Measurements from ENCODE around the gene BPI. TPM values are rescaled to one million over a fixed set of nuclear protein-coding genes. Genes with fewer than 3 reads are reported as not detected.
"Not testable (repeated sequence)": the region's sequence is repeated elsewhere in the genome, so short reads cannot be mapped to it uniquely, and the experiment has no call there.

BPI gene
- total and polyA plus RNA-seq, 11 donors, result 0.18 to 2.9 (median 0.32) TPM; not detected in 7

DNA sequence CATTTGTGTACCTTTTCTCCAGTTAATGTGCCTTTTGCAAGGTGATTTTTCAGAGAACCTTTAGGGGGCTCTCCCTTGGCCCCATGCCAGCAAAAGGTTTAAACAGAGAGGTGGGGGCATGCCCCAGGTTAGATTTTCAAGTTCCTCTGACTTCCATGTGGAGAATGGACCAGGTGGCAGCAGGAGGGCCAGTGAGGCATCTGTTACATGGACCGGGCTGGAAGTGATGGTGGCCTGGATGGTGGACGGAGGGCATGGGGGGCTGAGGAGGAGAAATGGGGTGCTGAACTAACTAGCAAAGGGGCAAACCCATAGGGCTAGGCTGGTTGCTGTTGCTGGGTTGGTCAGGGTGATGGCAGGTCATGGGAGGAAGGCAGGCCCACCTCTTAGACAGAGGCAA lies 20.7 kb upstream of the BPI start:
- DNase-seq (no peak), ATAC-seq (no peak)
- TF ChIP-seq, protein P1, sequence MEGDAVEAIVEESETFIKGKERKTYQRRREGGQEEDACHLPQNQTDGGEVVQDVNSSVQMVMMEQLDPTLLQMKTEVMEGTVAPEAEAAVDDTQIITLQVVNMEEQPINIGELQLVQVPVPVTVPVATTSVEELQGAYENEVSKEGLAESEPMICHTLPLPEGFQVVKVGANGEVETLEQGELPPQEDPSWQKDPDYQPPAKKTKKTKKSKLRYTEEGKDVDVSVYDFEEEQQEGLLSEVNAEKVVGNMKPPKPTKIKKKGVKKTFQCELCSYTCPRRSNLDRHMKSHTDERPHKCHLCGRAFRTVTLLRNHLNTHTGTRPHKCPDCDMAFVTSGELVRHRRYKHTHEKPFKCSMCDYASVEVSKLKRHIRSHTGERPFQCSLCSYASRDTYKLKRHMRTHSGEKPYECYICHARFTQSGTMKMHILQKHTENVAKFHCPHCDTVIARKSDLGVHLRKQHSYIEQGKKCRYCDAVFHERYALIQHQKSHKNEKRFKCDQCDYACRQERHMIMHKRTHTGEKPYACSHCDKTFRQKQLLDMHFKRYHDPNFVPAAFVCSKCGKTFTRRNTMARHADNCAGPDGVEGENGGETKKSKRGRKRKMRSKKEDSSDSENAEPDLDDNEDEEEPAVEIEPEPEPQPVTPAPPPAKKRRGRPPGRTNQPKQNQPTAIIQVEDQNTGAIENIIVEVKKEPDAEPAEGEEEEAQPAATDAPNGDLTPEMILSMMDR (IDR thresholded peaks at IDR 0.05), result no peak
- TF ChIP-seq POLR2A (IDR thresholded peaks at IDR 0.05), result no peak
- Histone ChIP-seq H3K4me1 (peaks cover 0 to 22% (median 0%) of the 10 kb centered on the region in 12 donors), H3K27ac (no peak overlapping the region), H3K27me3 (no peaks in the 10 kb centered on the region), H3K4me3 (no peak overlapping the region), H3K36me3 (no peaks in the 10 kb centered on the region), H3K9me3 (peaks cover 0 to 6% (median 0%) of the 10 kb centered on the region in 12 donors)
- intact Hi-C loops (cut with DNase I), result loop anchor here in 1 of 10 donors (10.0 kb wide), 1 partner anchor 48 kb away; no protein-coding TSS in a partner anchor
- 91 to 98% (median 95%) methylated on average over 2 of the region's 2 CpGs for WGBS, 4 donors

- WGBS, 4 donors, result 88 to 96% (median 95%) methylated on average over 7 of the region's 7 CpGs
- H3K27ac ChIP-seq, H3K9me3 ChIP-seq, H3K27me3 ChIP-seq, ATAC-seq, H3K36me3 ChIP-seq, H3K4me3 ChIP-seq, DNase-seq: not testable (repeated sequence)
- intact Hi-C loops (cut with DNase I), result loop anchor here in 1 of 10 donors (10.0 kb wide), 1 partner anchor 49 kb away; no protein-coding TSS in a partner anchor
- H3K4me1 ChIP-seq, result peaks cover 0 to 22% (median 0%) of the 10 kb centered on the region in 12 donors
These were observed 19.8 kb upstream of the BPI start for GRCh38 chr20:38284066-38284650.

GRCh38 chr20:38284893-38285444 lies 19.0 kb upstream of the BPI start:
- H3K27me3 ChIP-seq, result no peaks in the 10 kb centered on the region
- ATAC-seq (no peak), DNase-seq (no peak)
- intact Hi-C loops (cut with DNase I), result loop anchor here in 1 of 10 donors (10.0 kb wide), 1 partner anchor 50 kb away; no protein-coding TSS in a partner anchor
- no peak overlapping the region for H3K4me3 ChIP-seq
- no peak overlapping the region for H3K27ac ChIP-seq
- peaks cover 0 to 6% (median 0%) of the 10 kb centered on the region in 12 donors for H3K9me3 ChIP-seq
- TF ChIP-seq POLR2A (IDR thresholded peaks at IDR 0.05), result no peak
- TF ChIP-seq, protein P1 (IDR thresholded peaks at IDR 0.05), result no peak
- peaks cover 0 to 19% (median 0%) of the 10 kb centered on the region in 12 donors for H3K4me1 ChIP-seq
- no peaks in the 10 kb centered on the region for H3K36me3 ChIP-seq
- WGBS, 4 donors, result 92 to 94% (median 92%) methylated on average over 4 to 5 of the region's 5 CpGs

DNA sequence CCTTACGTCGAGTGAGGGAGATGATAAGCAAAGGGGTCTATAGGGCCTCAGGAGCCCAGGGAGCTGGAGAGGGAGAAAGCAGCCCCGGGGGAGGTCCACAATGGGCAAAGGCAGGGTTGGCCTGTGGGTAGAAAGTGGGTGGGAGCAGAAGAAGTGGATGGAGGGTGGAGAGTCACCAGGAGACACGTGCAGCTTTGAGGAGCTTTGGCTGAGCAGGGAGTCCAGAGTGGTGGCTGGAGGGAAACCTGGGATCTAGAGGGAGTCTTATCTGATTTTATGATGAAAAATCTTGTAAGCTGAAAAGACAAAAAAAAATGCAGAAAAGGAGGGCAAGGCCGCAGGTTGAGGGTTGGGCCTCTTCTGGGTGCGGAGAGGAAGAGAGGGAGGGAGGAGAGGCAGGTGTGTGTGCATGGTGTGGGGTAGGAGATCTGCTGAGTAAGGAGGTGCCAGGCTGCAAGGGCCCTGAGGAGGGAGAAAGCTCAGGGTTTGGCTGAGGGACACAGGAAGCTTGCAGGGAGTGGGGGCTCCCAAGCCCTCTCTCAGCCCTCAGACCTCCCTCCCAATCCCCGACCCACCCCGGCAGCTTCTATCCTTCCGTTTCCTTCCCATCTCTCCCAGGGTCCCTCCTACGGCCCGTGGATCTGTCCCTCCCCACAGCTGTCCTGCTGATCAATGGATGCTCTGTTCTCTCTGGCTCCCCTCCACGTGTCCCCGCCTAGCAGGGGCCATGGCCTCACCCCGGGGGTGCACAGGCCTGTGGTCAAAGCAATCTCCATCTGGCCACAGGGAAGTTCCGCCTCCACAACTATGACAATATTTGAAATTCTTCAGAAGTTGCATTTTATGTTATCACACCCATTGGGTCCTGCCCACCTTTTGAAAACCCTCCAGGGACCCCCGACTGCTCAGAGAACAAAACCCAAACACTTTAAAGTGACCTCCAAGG lies 17.1 kb upstream of the BPI start:
- peak overlapping the region in 5 of 12 donors; percentile 39 to 60 (median 47) for H3K27ac ChIP-seq
- TF ChIP-seq POLR2A (IDR thresholded peaks at IDR 0.05), result no peak
- TF ChIP-seq, protein P1 (IDR thresholded peaks at IDR 0.05), result no peak
- H3K9me3 ChIP-seq, result peaks cover 0 to 6% (median 0%) of the 10 kb centered on the region in 12 donors
- peaks cover 0 to 2% (median 0%) of the 10 kb centered on the region in 9 donors for H3K27me3 ChIP-seq
- H3K4me3 ChIP-seq, result no peak overlapping the region
- intact Hi-C loops (cut with DNase I), result loop anchor here in 1 of 10 donors (10.0 kb wide), 1 partner anchor 52 kb away; no protein-coding TSS in a partner anchor
- peak; percentile 40 to 89 (median 76) for ATAC-seq
- H3K36me3 ChIP-seq, result no peaks in the 10 kb centered on the region
- WGBS, 4 donors, result 45 to 55% (median 50%) methylated on average over 16 of the region's 16 CpGs
- DNase-seq, result peak in 4 of 5 donors; percentile 71 to 73 (median 71)
- peaks cover 0 to 27% (median 0%) of the 10 kb centered on the region in 12 donors for H3K4me1 ChIP-seq

All from heart left ventricle (tissue), 16 donors.